ENCODE data around the gene RNF181.
"Not testable (repeated sequence)": the region's sequence is repeated elsewhere in the genome, so short reads cannot be mapped to it uniquely, and the experiment has no call there.

The RNF181 gene

GRCh38 chr2:85614757-85615156, 19.2 kb downstream of the RNF181 start:
- DNase-seq (ENCODE audit: low spot score): not testable (repeated sequence)

- DNase-seq (ENCODE audit: low spot score): no peak
Measured at GRCh38 chr2:85615413-85615728, 19.8 kb downstream of the RNF181 start.

GRCh38 chr2:85617723-85618122, 22.2 kb downstream of the RNF181 start:
- DNase-seq (ENCODE audit: low spot score): not testable (repeated sequence)

- DNase-seq (ENCODE audit: low spot score): no peak
Measured at GRCh38 chr2:85619617-85620016, 24.1 kb downstream of the RNF181 start.

GRCh38 chr2:85621338-85621737, 25.8 kb downstream of the RNF181 start:
- DNase-seq (ENCODE audit: low spot score): no peak

DNA sequence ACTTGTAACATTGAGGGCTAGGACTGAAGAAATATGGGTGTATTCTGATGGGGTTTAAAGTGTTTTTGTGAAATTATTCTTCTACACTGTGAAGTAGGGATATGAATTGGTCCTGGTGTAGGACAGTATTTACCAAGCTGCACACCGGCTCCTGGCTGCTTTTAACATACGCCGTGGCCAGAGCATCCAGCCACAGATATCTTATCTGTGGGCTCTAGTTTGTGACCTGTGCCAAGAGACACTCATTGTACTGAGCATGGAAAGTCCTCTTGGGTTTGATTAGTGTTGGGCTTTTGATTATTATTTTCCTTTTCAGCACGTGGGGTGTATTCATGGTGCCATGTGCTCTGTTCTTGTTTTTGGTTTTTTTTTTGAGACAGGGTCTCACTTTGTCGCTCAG, 28.4 kb downstream of the RNF181 start:
- DNase-seq (ENCODE audit: low spot score): no peak

DNA sequence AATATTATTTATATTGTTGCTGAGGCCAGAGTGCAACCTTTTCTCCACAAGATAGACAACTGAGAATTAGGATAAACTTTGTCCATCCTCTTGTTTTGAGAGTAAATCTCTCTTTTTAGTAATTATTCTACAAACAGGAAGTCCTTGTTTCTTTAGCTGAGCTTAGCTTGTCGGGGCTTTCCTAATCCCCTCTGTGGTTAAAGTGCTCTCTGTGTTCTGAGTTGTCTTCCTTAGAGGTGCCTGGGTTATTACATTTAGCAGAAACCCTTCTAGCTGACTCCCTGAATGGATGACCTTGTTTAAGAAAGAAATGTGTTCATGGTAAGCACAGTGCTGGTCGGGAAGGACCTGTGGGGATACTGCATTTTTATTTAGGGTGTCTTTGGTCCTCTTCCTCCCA, 33.1 kb downstream of the RNF181 start:
- no peak for DNase-seq (ENCODE audit: low spot score)

DNA sequence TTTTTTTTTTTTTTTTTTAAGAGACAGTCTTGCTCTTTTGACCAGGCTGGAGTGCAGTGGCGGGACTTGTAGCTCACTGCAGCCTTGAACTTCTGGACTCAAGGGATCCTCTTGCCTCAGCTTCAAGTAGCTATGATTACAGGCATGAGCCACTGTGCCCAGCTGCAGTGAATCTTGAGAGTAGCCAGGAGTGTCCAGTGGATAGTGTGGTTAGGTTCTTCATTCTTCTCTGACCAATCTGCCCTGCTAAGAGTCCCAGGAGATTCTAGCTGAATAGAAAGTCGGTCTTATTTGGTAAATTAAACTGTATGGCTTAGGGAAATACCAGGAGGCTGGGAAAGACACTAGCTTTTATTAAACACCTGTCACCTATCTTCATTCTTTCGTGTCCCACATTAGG, 35.8 kb downstream of the RNF181 start:
- DNase-seq (ENCODE audit: low spot score): no peak

- DNase-seq (ENCODE audit: low spot score): no peak
Measured at GRCh38 chr2:85635011-85635410, 39.5 kb downstream of the RNF181 start.

GRCh38 chr2:85635636-85636035, 40.1 kb downstream of the RNF181 start:
- DNase-seq (ENCODE audit: low spot score): no peak

DNA sequence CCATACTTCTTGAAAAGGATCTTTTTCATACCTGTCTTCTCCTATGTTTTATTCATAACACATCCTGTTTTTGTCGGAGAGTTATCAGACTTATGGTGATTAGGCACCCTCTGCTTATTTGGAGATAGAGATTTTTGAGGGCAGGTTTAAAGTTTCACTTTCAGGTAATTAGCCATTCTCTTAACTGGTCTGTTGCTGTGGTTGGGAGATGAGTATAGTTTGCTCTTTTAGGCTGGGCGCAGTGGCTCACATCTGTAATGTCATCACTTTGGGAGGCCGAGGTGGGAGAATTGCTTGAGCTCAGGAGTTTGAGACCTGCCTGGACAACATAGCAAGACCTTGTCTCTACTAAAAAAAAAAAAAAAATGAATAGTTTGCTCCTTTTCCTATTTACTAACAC, 47.2 kb downstream of the RNF181 start:
- no peak for DNase-seq (ENCODE audit: low spot score)

- no peak for DNase-seq (ENCODE audit: low spot score)
Measured at GRCh38 chr2:85644909-85645308, 49.4 kb downstream of the RNF181 start.

- DNase-seq (ENCODE audit: low spot score): no peak
Measured at GRCh38 chr2:85646166-85646565, 50.6 kb downstream of the RNF181 start.
